ENCODE measurements around the gene FBXO11. TPM values are rescaled to one million over a fixed set of nuclear protein-coding genes. Genes with fewer than 3 reads are reported as not detected.
A peak's percentile ranks its signal among the peaks of the same experiment; 100 is the strongest.
"Not testable (repeated sequence)": the region's sequence is repeated elsewhere in the genome, so short reads cannot be mapped to it uniquely, and the experiment has no call there.

Gene FBXO11
- total RNA-seq, 1 donor from 2014 or later, result 86.7 TPM

DNA sequence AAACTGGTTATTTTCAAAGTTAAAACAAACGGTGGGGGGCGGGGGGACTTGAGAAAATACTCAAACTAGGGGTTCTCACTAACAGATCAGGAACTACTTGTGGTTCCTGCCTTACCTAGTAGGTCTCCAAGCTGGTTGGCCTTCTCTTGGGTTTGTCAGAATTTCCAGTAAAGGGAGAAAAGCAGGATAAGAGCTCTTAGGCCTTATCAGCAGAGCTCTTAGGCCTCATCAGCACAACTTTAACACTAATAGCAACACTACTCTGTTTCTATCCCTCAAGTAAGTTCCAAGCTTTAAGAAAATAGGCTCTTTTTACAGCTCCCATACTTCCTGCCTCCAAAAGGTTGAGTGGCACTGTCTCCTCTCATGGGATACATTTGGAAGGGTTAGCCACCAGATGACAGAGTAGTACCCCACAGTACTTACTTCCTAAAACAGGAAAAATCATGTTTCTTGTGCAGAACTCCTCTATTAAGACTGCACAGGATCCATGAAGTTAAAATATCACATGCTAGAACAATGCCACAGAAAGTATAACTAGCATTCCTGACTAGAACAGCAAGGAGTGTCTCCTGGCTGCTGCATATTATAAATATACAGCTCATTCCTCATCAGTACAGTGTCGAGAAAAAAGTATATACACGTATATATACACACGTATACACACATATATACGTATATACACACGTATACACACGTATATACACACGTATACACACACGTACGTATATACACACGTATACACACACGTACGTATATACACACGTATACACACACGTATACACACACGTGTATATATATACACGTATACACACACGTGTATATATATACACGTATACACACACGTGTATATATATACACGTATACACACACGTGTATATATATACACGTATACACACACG is 6.1 kb downstream of the FBXO11 start:
- ATAC-seq, result no peak
- DNase-seq (ENCODE audit: low spot score), result no peak
- intact Hi-C loops (cut with DNase I), result no loop called here

- intact Hi-C loops (cut with DNase I), result no loop called here
- DNase-seq (ENCODE audit: low spot score) (no peak), ATAC-seq (no peak)
Measured at GRCh38 chr2:47897883-47898731, 8.2 kb downstream of the FBXO11 start.

GRCh38 chr2:47897191-47897882 is 9.0 kb downstream of the FBXO11 start:
- DNase-seq (ENCODE audit: low spot score); ATAC-seq; intact Hi-C loops (cut with DNase I): not testable (repeated sequence)

- intact Hi-C loops (cut with DNase I), result no loop called here
- DNase-seq (ENCODE audit: low spot score) (no peak), ATAC-seq (no peak)
Measured at GRCh38 chr2:47896450-47896968, 9.8 kb downstream of the FBXO11 start.

GRCh38 chr2:47893771-47894170 is 12.5 kb downstream of the FBXO11 start:
- DNase-seq (ENCODE audit: low spot score) (no peak), ATAC-seq (no peak)
- intact Hi-C loops (cut with DNase I), result no loop called here

DNA sequence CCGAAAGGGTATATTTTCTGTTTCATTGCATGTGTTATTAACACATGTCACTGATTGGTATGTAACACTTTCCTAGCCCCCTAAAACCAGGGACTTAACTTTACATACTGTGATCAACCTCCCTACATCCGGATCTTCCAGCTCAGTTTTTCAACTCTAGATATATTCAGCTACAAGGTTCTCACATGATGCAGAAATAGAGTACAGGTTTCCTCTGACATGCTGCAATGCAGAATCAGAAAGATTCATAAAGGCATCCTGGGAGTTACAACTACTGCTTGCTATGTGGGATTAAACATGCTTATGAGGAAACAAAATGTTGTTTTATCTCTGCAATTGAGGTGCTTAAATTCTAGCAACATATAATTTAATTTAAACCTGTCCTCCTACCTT is 14.0 kb downstream of the FBXO11 start:
- ATAC-seq (no peak), DNase-seq (ENCODE audit: low spot score) (no peak)
- intact Hi-C loops (cut with DNase I), result no loop called here

- DNase-seq (ENCODE audit: low spot score), result no peak
- ATAC-seq, result peak; percentile 22
- intact Hi-C loops (cut with DNase I), result no loop called here
Measured at GRCh38 chr2:47891369-47892337, 14.6 kb downstream of the FBXO11 start.

- no peak for DNase-seq (ENCODE audit: low spot score)
- no peak for ATAC-seq
- intact Hi-C loops (cut with DNase I), result no loop called here
Measured at GRCh38 chr2:47890711-47891368, 15.5 kb downstream of the FBXO11 start.

DNA sequence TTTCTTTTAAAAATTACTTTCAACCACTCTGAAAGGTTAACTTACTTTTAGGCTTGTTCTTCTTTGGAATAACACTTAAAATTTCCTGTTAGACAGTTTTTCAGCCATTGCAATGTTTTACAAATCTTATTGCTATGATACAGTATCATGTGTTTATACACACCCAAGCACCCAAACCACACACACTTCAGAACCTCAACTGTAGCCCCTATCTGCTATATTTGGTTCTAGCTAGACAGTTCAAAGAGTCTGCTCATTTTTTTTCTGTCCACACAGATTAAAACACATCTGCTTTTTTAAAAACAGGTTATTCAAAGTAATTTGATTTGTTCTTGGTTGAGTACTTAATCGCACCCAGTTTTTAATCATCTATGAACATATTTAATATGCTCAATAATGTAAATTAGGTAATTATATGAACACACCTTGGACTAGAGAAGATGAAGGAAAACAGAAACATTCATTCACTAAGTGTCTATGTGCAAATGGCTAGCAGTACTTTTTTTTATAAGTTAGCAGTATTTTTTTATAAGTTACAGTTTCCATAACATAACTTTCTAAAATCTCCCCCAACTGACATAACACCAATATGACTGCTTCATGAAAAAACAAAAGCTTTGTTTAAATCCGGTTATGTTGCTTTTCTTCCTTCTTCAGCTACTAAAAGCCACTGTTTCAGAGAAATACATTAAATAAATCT is 17.6 kb downstream of the FBXO11 start:
- intact Hi-C loops (cut with DNase I), result no loop called here
- no peak for ATAC-seq
- no peak for DNase-seq (ENCODE audit: low spot score)

GRCh38 chr2:47876912-47877311 is 29.4 kb downstream of the FBXO11 start:
- DNase-seq (ENCODE audit: low spot score) (no peak), ATAC-seq (no peak)
- intact Hi-C loops (cut with DNase I), result loop anchor here (2.0 kb wide), 1 partner anchor 74 kb away; no protein-coding TSS in a partner anchor

- intact Hi-C loops (cut with DNase I), result no loop called here
- ATAC-seq (no peak), DNase-seq (ENCODE audit: low spot score) (no peak)
Measured at GRCh38 chr2:47872941-47873340, 33.4 kb downstream of the FBXO11 start.

DNA sequence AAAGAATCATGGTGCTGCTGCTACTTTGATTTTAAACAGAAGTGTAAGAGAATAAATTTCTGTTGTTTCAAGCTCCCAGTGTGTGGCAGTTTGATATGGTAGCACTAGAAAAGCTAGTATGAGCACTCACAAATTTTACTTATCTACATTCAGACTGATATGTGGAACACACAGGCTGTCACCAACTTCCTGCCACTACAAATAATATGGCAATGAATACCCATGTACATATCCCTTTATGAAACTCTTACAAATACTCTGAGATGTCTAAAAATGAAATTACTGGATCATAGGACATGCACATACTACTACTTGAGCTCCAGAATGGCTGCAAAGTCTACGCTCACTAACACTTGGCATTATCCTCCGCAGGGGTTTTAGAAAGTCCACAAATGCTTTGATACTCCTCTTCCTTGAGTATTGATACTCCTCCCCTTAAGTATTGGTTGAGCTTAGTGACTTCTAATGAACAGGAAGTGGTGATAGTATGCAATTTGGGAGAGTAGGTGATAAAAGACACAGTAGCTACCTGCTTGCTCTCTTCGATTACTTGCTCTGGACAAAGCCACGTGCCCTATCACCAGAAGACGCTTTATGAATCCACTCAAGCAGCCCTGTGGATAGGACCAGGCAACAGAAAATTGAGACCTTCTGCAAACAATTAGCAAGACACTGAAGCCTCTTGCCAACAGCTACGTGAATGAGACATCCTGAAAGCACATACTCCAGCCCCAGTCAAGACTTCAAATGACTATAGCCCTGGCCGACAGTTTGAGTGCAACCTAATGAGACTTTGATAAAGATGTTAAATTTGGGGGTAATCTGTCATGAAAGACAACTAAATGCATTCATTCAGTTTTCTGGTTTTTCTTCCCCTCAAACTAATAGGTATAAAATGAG is 35.4 kb downstream of the FBXO11 start:
- no peak for ATAC-seq
- intact Hi-C loops (cut with DNase I), result no loop called here
- DNase-seq (ENCODE audit: low spot score), result no peak

- intact Hi-C loops (cut with DNase I), result no loop called here
- ATAC-seq (no peak), DNase-seq (ENCODE audit: low spot score) (no peak)
Measured at GRCh38 chr2:47869859-47870595, 36.3 kb downstream of the FBXO11 start.

DNA sequence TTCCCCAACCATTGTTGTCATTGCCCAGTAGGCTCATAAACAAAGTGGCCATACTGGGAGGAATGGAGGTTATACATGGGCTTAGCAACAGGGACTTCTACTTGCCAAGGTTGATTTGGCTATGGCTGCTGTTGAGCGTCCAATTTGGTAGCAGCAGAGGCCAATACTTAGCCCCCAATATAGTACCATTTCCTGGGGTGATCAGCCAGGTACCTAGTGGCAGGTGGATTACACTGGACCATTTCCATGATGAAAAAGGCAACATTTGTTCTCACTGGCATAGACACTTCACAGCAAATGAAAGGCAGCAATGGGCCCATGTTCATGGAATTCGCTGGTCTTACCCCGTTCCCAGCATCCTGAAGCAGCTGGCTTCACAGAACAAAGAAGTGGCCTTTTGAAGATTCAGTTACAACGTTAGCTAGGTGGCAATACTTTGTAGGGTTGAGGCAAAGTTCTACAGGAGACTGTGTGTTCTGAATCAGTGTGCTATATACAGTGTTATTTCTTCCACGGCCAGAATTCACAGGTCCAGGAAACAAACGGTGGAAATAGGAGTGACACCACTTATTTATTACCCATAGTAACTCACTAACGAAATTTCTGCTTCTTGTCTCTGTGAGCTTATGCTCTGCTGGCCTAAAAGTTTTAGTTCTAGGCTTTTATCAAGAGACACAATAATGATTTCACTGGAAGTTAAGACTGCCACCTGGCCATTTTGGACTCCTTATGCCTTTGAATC is 37.5 kb downstream of the FBXO11 start:
- ATAC-seq, result no peak
- DNase-seq (ENCODE audit: low spot score), result no peak
- intact Hi-C loops (cut with DNase I), result no loop called here

DNA sequence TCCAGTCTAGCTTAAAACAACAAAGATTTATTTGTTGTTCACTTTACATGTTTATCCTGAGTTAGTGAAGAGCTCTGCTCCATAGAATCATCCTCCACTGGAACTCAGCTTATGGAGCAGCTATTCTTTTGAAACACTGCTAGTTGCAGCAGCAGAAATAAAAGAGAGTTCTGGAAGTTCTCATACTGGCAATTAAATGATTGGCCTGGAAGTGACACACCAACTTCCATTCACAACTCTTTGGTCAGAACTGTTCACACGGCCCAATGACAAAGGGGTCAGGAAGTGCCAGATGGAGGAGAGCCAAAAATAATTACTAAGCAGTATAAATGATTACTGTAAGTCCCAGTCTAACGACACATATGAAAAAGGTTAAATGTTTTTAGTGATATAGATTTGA is 39.1 kb downstream of the FBXO11 start:
- ATAC-seq, result peak; percentile 79

More for the DNA sequence above, 39.1 kb downstream of the FBXO11 start:
- DNase-seq (ENCODE audit: low spot score), result no peak
- intact Hi-C loops (cut with DNase I), result no loop called here
